ENCODE measurements around the gene CYP4F8.

GRCh38 chr19:15622991-15623390, 8.0 kb downstream of the CYP4F8 start:
- TF ChIP-seq CTCF (IDR thresholded peaks at IDR 0.05) (no peak), POLR2A (IDR thresholded peaks at IDR 0.05) (no peak)
